Astrocyte (in vitro differentiated cells and primary cell): ENCODE results near the gene PNPT1.

Source experiments
- CTCF ChIP-seq: IDR thresholded peaks from 2 replicates; pipeline ENCODE4 v1.5.1; 2011; ENCODE audit warnings: low read depth, mild to moderate bottlenecking, inconsistent platforms, low read length, moderate library complexity; ENCODE audit not compliant: insufficient read depth
- EZH2 ChIP-seq: IDR thresholded peaks from 2 replicates; pipeline ENCODE4 v1.6.1; 2012; ENCODE audit warnings: mild to moderate bottlenecking, low read length, inconsistent platforms; ENCODE audit not compliant: insufficient read depth

- TF ChIP-seq CTCF (no peak), EZH2 (no peak)
Observed at GRCh38 chr2:55590810-55591440, 102.7 kb downstream of the PNPT1 start.
